K562 (cell line): Measurements from ENCODE around the gene TSR3. TPM values are rescaled to one million over a fixed set of nuclear protein-coding genes. Genes with fewer than 3 reads are reported as not detected.

Experiments used
- ATAC-seq: fragments of 200-7000 bp; cut with Tn5 transposase; 3 replicates; pipeline ENCODE4 v1.9.1; 2020; ENCODE audit warnings: moderate library complexity
- BruUV-seq: library from RNA; stranded (reverse); fragments of 400-500 nt; replicated peaks from 2 replicates; lab custom pipeline; 2021; lab: Mats Ljungman, UMichigan
- CTCF ChIA-PET: fragments of 300-600 bp; formaldehyde crosslinking; extraction: SDS; loops from one replicate; lab custom pipeline; 2021; ENCODE audit warnings: low intra/inter-chr PET ratio; lab: Yijun Ruan, JAX
- POLR2A ChIA-PET: fragments of 300-600, 350-650 bp; sonication (Branson Sonifier 250); formaldehyde crosslinking; extraction: SDS; loops from one replicate; lab custom pipeline; 2021; ENCODE audit warnings: antibody characterized with exemption, inconsistent platforms; lab: Yijun Ruan, JAX
- DNase-seq, 4 experiments: peaks; one replicate each; pipeline versions ENCODE4 v3.0.0 to v3.0.0-alpha.2; 2011 to 2018; ENCODE audit warnings: low spot score in 3 of 4, mixed read lengths in 3 of 4; ENCODE audit errors: extremely low read depth in 1 of 4
- FAIRE-seq: peaks from 2 replicates; lab custom pipeline; 2011; peaks lifted over from hg19 to GRCh38; lab: Jason Lieb, UNC
- H2AFZ ChIP-seq: 2 replicates; pipeline ENCODE4 v1.6.0; 2011; ENCODE audit warnings: low read depth, low read length, control low read depth, inconsistent platforms
- H3K27ac ChIP-seq: fragments of 200-600 bp; 3 replicates; pipeline ENCODE4 v1.8.0; 2011; ENCODE audit warnings: low read depth, mild to moderate bottlenecking, control low read depth, inconsistent platforms, low read length, moderate library complexity, mixed read lengths; ENCODE audit errors: extremely low read depth
- H3K27me3 ChIP-seq, 2 experiments: fragments of 300-600 bp in 1 of 2; 2 replicates in 1 of 2; 3 replicates in 1 of 2; pipeline versions ENCODE4 v1.6.0 to v1.8.0; 2011; ENCODE audit warnings: inconsistent platforms in 2 of 2, low read length in 2 of 2, mild to moderate bottlenecking in 1 of 2, mixed read lengths in 1 of 2, moderate library complexity in 1 of 2; ENCODE audit not compliant: control insufficient read depth in 2 of 2, insufficient read depth in 2 of 2
- H3K36me3 ChIP-seq: fragments of 300-600 bp; 3 replicates; pipeline ENCODE4 v1.8.0; 2011; ENCODE audit warnings: mild to moderate bottlenecking, low read length, inconsistent platforms; ENCODE audit not compliant: control insufficient read depth, insufficient read depth
- H3K4me1 ChIP-seq, 2 experiments: fragments of 200-600 bp in 1 of 2; replicated peaks in 1 of 2; 2 replicates in 1 of 2; 3 replicates in 1 of 2; pipeline versions ENCODE4 v1.5.1 to v1.8.0; 2011; ENCODE audit warnings: inconsistent platforms in 2 of 2, low read length in 2 of 2, mild to moderate bottlenecking in 1 of 2, mixed read lengths in 1 of 2, moderate library complexity in 1 of 2; ENCODE audit not compliant: control insufficient read depth in 2 of 2, insufficient read depth in 2 of 2
- H3K4me2 ChIP-seq: 2 replicates; pipeline ENCODE4 v1.6.1; 2011; ENCODE audit warnings: low read length, control low read depth, inconsistent platforms, mixed read lengths; ENCODE audit not compliant: insufficient read depth
- H3K4me3 ChIP-seq: fragments of 200-600 bp; sonication (generic), shearing (Covaris generic); 2 replicates; pipeline ENCODE4 v1.5.1; 2016; ENCODE audit warnings: control low read depth, inconsistent platforms
- H3K79me2 ChIP-seq: fragments of 200-600 bp; 3 replicates; pipeline ENCODE4 v1.8.0; 2011; ENCODE audit warnings: low read length, inconsistent platforms; ENCODE audit not compliant: control insufficient read depth, insufficient read depth
- H3K9ac ChIP-seq, 2 experiments: 2 replicates each; pipeline versions ENCODE4 v1.6.0 to v1.6.1; 2011; ENCODE audit warnings: low read depth in 2 of 2, low read length in 2 of 2, control low read depth in 1 of 2, inconsistent platforms in 1 of 2, mild to moderate bottlenecking in 1 of 2, mixed read lengths in 1 of 2; ENCODE audit not compliant: insufficient read depth in 1 of 2
- H3K9me1 ChIP-seq: one replicate; pipeline ENCODE4 v1.6.0; 2011; ENCODE audit warnings: inconsistent platforms, mild to moderate bottlenecking, low read length, moderate library complexity; ENCODE audit not compliant: control insufficient read depth, insufficient read depth
- H3K9me3 ChIP-seq: replicated peaks from 2 replicates; pipeline ENCODE4 v1.5.1; 2011; ENCODE audit warnings: low read depth, low read length, inconsistent platforms; ENCODE audit not compliant: control insufficient read depth, insufficient read depth
- H4K20me1 ChIP-seq: replicated peaks from 2 replicates; pipeline ENCODE4 v1.6.1; 2011; ENCODE audit warnings: low read length, inconsistent platforms, mixed read lengths; ENCODE audit not compliant: control insufficient read depth, insufficient read depth
- CREB3 ChIP-seq: fragments of 450-650 bp; conservative IDR thresholded peaks from 2 replicates; pipeline ENCODE4 v1.6.1; 2016; ENCODE audit warnings: missing genetic modification characterization, low read depth, mild to moderate bottlenecking, missing compliant biosample characterization, moderate library complexity
- ELF2 ChIP-seq: fragments of 250-450 bp; sonication (Bioruptor Pico); IDR thresholded peaks from 2 replicates; pipeline ENCODE4 v1.5.0; 2021; ENCODE audit warnings: mild to moderate bottlenecking
- ELK3 ChIP-seq: fragments of 450-650 bp; formaldehyde crosslinking; IDR thresholded peaks from 2 replicates; pipeline ENCODE4 v1.4.0; 2020; ENCODE audit warnings: mild to moderate bottlenecking
- MBD1 ChIP-seq: fragments of 250-450 bp; sonication (Bioruptor Pico); IDR thresholded peaks from 2 replicates; pipeline ENCODE4 v1.8.0; 2022; ENCODE audit warnings: inconsistent platforms
- MEF2A ChIP-seq: IDR thresholded peaks from 2 replicates; pipeline ENCODE4 v1.6.1; 2011; ENCODE audit warnings: low read depth, mild to moderate bottlenecking, low read length, moderate library complexity; ENCODE audit not compliant: control insufficient read depth
- MTF1 ChIP-seq: fragments of 250-450 bp; sonication (Bioruptor Pico); IDR thresholded peaks from 2 replicates; pipeline ENCODE4 v1.9.0; 2021; ENCODE audit warnings: moderate library complexity, mild to moderate bottlenecking, inconsistent platforms, borderline replicate concordance
- PATZ1 ChIP-seq: fragments of 250-450 bp; sonication (Bioruptor Pico); IDR thresholded peaks from 2 replicates; pipeline ENCODE4 v1.5.0; 2020; ENCODE audit warnings: mild to moderate bottlenecking, borderline replicate concordance
- PHB2 ChIP-seq: fragments of 450-650 bp; IDR thresholded peaks from 2 replicates; pipeline ENCODE4 v1.6.1; 2017; ENCODE audit warnings: low read depth
- PHTF2 ChIP-seq: fragments of 250-450 bp; sonication (Bioruptor Pico); IDR thresholded peaks from 2 replicates; pipeline ENCODE4 v1.5.0; 2021; ENCODE audit warnings: mild to moderate bottlenecking
- PURB ChIP-seq: sonication (generic); formaldehyde crosslinking; IDR thresholded peaks from 2 replicates; pipeline ENCODE4 v1.9.0; 2021; ENCODE audit warnings: low read depth, mild to moderate bottlenecking, missing genetic modification reagents
- RBM39 ChIP-seq: fragments of 200-400 bp; formaldehyde crosslinking; optimal IDR thresholded peaks from 2 replicates; pipeline ENCODE3; 2018; ENCODE audit warnings: low read depth, low read length
- SP1 ChIP-seq: sonication (generic); formaldehyde crosslinking; IDR thresholded peaks from 2 replicates; pipeline ENCODE4 v1.8.1; 2022; ENCODE audit warnings: mild to moderate bottlenecking, missing genetic modification reagents
- STAT5A ChIP-seq: IDR thresholded peaks from 2 replicates; pipeline ENCODE4 v1.6.1; 2012; ENCODE audit warnings: low read length, inconsistent platforms, borderline replicate concordance
- TAF15 ChIP-seq: fragments of 200-400 bp; formaldehyde crosslinking; IDR thresholded peaks from 2 replicates; pipeline ENCODE4 v1.6.1; 2017; ENCODE audit warnings: mild to moderate bottlenecking, low read depth, low read length, moderate library complexity
- TSC22D4 ChIP-seq: fragments of 450-650 bp; IDR thresholded peaks from 2 replicates; pipeline ENCODE4 v1.6.1; 2016; ENCODE audit warnings: missing genetic modification characterization, missing biosample characterization, control low read depth
- ZNF124 ChIP-seq: sonication (generic); formaldehyde crosslinking; IDR thresholded peaks from 2 replicates; pipeline ENCODE4 v1.8.1; 2022; ENCODE audit warnings: missing genetic modification reagents
- ZNF197 ChIP-seq: fragments of 200-800 bp; sonication (Bioruptor generic); IDR thresholded peaks from 2 replicates; pipeline ENCODE4 v1.6.1; 2016; ENCODE audit warnings: low read depth, missing genetic modification characterization, missing compliant biosample characterization
- ZNF57 ChIP-seq: fragments of 450-650 bp; formaldehyde crosslinking; IDR thresholded peaks from 2 replicates; pipeline ENCODE4 v1.4.0; 2020; ENCODE audit warnings: mild to moderate bottlenecking, moderate library complexity
- ZNF830 ChIP-seq: fragments of 250-450 bp; sonication (Bioruptor Pico); IDR thresholded peaks from 2 replicates; pipeline ENCODE4 v1.5.0; 2021; ENCODE audit warnings: mild to moderate bottlenecking
- WGBS: fragments of 100-300 bp; shearing (Covaris generic); methylation state at CpG from one replicate; pipeline ENCODE4 v1.1.6; 2016; ENCODE audit warnings: low coverage, mixed read lengths; ENCODE audit not compliant: insufficient coverage; ENCODE audit errors: missing lambda C conversion rate; 5-methylcytosine and 5-hydroxymethylcytosine counted together
- in situ Hi-C: fragments of 300-500 bp; cut with MboI; formaldehyde crosslinking; loops from 4 replicates; pipeline ENCODE4 v1.15.0; 2018; ENCODE audit warnings: inconsistent platforms, mixed read lengths
- intact Hi-C: fragments of 100-400 bp; cut with micrococcal nuclease; formaldehyde crosslinking; loops from 2 replicates; pipeline ENCODE4 v1.14.2; 2022
- polyA plus RNA-seq, 8 experiments: library from polyadenylated mRNA; depleted of rRNA in 4 of 8; stranded (reverse) in 5 of 8; unstranded in 3 of 8; fragments of >200 nt; fragmentation: Nextera tagmentation in 2 of 8; fragmentation: Illumina TruSeq in 1 of 8; extraction: Ambion mirVana in 2 of 8; extraction: Trizol in 1 of 8; gene quantifications; 2 replicates each; pipeline versions ENCODE4 v1.2.1 to v1.2.3, GENCODE V29; 2011 to 2014; ENCODE audit warnings: inconsistent platforms in 1 of 8, missing spikeins in 1 of 8
- total RNA-seq, 7 experiments: library from RNA; depleted of rRNA in 6 of 7; stranded (reverse); fragments of >200 nt in 6 of 7; fragmentation: Illumina TruSeq in 2 of 7; extraction: Trizol in 2 of 7; gene quantifications; 2 replicates each; pipeline versions ENCODE4 v1.2.1 to v1.2.3, GENCODE V29; 2011 to 2021; ENCODE audit warnings: low replicate concordance in 1 of 7

TSR3 gene
- total and polyA plus RNA-seq, 9 of the 15 experiments (the other 6 are each of a cell fraction or from before 2014, with no cell fraction given): 1.5 to 74.8 (median 16.5) TPM

- POLR2A ChIA-PET: no interaction called here
- Histone ChIP-seq H3K9ac (no peak overlapping the region), H3K4me3 (no peak overlapping the region), H3K9me1 (no peaks in the 10 kb centered on the region), H4K20me1 (peaks cover 9% of the 10 kb centered on the region), H3K36me3 (peaks cover 22% of the 10 kb centered on the region; the same call in 1 of the 3 replicates), H3K79me2 (peaks cover 28% of the 10 kb centered on the region), H3K4me2 (no peak overlapping the region), H3K4me1 (peaks cover 6 to 86% of the 10 kb centered on the region in 2 experiments; a peak in 3 of 5 replicates), H3K9me3 (no peaks in the 10 kb centered on the region), H3K27me3 (no peaks in the 10 kb centered on the region), H2AFZ (no peak overlapping the region), H3K27ac (no peak overlapping the region)
- intact Hi-C loops (loop anchor here (10.0 kb wide), 1 partner anchor 54 kb away; no protein-coding TSS in a partner anchor), in situ Hi-C loops (no loop called here)
- WGBS: 90% methylated on average over 15 of the region's 15 CpGs
- ATAC-seq (no peak), FAIRE-seq (no peak), DNase-seq (no peak)
- no TSS peak for BruUV-seq
- CTCF ChIA-PET: no interaction called here
- TF ChIP-seq ELF2 (CRISPR knock-in tag): no peak
- TF ChIP-seq ZNF830 (CRISPR knock-in tag): no peak
- TF ChIP-seq ZNF197: no peak
- no peak for TF ChIP-seq ZNF124 (CRISPR knock-in tag)
- TF ChIP-seq PHB2: no peak
- TF ChIP-seq PATZ1 (CRISPR knock-in tag): no peak
- no peak for TF ChIP-seq TAF15
- TF ChIP-seq MEF2A: no peak
- no peak for TF ChIP-seq PHTF2 (CRISPR knock-in tag)
- no peak for TF ChIP-seq MBD1 (CRISPR knock-in tag)
- TF ChIP-seq CREB3 (tag): no peak
- no peak for TF ChIP-seq SP1
- TF ChIP-seq ELK3 (CRISPR knock-in tag): no peak
- no peak for TF ChIP-seq STAT5A
- no peak for TF ChIP-seq MTF1 (CRISPR knock-in tag)
- TF ChIP-seq TSC22D4 (tag): no peak
- TF ChIP-seq PURB: no peak
- TF ChIP-seq RBM39: no peak
- no peak for TF ChIP-seq ZNF57 (CRISPR knock-in tag)
Observed at GRCh38 chr16:1348441-1348840, 3.2 kb downstream of the TSR3 start.
